HG03378 (cell line): Measurements from ENCODE around the gene SOX5.
"Not testable (repeated sequence)": the region's sequence is repeated elsewhere in the genome, so short reads cannot be mapped to it uniquely, and the experiment has no call there.

Experiments
- ATAC-seq: cut with Tn5 transposase; IDR thresholded peaks from one replicate; pipeline ENCODE4 v1.9.1; 2021; ENCODE audit warnings: mild to moderate bottlenecking, moderate library complexity; ENCODE audit not compliant: unreplicated experiment

The SOX5 gene

DNA sequence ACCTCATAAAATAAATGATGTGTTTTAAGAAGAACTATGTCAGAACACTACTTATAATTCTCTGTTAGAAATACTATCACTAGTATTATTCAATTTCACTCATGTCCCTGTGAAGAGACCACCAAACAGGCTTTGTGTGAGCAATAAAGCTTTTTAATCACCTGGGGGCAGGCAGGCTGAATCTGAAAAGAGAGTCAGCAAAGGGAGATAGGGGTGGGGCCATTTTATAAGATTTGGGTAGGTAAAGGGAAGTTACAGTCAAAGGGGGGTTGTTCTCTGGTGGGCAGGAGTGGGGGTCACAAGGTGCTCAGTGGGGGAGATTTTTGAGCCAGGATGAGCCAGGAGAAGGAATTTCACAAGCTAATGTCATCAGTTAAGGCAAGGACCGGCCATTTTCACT lies 443.7 kb downstream of the SOX5 start:
- ATAC-seq = not testable (repeated sequence)

GRCh38 chr12:23504641-23505399 lies 444.6 kb downstream of the SOX5 start:
- ATAC-seq = no peak

DNA sequence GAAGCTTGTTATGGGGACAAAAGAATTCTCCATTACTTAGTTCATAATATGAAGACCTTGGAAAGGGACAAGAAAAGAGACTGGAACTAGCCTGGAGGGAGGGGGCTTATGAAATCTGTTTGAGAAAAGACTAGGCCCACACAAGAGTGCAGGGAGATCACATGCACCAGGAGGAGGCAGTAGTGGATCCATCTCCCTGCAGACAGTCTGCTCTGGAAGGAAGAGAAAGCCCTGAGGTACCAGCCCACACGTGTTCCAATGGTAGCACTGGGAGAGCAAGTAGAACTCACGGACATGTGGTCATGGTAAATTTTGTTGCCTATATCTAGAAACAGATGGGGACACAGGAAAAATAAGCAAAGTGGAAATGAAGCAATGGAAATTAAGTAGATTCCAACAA lies 445.4 kb downstream of the SOX5 start:
- no peak for ATAC-seq

- no peak for ATAC-seq
Observed at GRCh38 chr12:23503544-23503943, 445.9 kb downstream of the SOX5 start.

DNA sequence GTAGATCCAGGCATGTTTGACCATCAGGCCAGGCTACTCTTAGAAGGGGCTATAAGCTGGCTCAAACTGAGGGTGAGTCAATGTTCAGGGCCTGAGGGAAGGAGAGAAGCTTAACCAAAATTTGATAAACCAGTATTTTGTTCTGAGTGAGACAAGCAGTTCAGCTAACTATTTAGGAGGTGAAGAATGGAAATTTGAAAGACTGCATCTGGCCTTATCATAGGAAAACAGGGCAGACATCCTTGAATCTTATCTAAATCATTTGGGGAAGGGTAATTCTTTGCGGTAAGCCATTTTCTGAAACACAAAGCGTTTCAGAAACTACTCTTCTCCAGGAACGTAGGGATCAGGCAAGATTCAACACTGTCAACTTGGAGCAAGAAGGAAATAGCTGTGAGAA lies 447.2 kb downstream of the SOX5 start:
- ATAC-seq = no peak

DNA sequence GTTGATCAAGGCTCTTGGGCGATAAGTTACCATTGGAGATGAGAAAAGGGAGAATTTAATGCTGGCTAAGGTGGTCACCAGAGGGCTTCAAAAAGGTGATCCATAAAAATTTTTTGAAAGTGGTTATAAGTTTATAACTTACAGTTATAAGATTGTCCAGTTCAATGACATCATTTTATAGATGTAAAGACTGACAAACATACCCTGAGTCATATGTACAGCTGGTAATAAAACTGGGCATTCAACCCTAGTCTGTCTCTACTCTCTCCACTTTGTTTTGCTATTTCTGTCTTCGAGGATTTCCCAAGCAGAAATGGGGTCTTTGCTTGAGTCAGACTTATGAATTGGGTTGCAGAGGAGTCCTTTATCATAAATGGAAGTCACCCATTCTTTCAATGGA lies 454.0 kb downstream of the SOX5 start:
- ATAC-seq = no peak

DNA sequence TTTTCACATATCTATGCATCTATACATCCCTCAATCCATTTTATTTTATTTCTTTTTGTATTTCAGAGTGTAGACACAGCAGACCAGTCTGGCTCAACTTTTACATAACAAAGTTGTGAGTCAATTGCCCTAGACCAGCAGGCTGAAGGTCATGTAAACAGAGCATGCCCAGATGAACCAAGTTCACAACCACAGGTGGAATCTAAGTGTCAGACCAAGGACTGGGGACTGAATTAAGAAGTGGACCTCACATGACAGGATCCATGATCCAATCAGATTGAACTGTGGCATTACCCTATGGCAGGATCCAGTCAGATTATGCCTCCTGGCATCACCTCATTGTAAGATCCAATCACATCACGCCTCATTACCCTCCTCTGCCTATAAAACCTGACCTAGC lies 455.8 kb downstream of the SOX5 start:
- ATAC-seq = no peak

GRCh38 chr12:23491029-23491428 lies 458.4 kb downstream of the SOX5 start:
- ATAC-seq = not testable (repeated sequence)

GRCh38 chr12:23488130-23488529 lies 461.3 kb downstream of the SOX5 start:
- no peak for ATAC-seq

DNA sequence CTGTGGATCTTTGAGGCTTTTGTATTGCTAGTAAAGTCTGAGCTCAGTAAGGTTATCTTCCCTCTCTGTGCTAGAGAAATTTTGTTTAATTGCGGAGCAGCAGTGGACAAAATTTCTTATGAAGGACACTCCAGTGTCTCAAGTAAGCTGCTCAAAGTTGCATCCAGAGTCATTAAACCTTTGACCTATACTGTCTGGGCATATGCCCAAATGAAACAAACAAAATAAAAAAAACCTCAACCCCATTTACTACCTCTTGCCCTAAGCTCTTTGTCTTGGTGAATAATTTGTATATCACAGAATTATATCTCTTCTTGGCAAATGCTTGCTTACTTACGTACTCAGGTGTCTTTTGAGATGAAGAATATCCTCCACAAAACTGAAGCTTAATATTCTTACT lies 465.2 kb downstream of the SOX5 start:
- ATAC-seq = no peak

- no peak for ATAC-seq
Observed at GRCh38 chr12:23482571-23482970, 466.9 kb downstream of the SOX5 start.
